HG02884 (cell line): Measurements from ENCODE around the gene TMOD4.
"Not testable (repeated sequence)": the region's sequence is repeated elsewhere in the genome, so short reads cannot be mapped to it uniquely, and the experiment has no call there.

Experiments
- ATAC-seq: cut with Tn5 transposase; IDR thresholded peaks from one replicate; pipeline ENCODE4 v1.9.1; 2021; ENCODE audit warnings: mild to moderate bottlenecking, moderate library complexity; ENCODE audit not compliant: unreplicated experiment

TMOD4 gene

DNA sequence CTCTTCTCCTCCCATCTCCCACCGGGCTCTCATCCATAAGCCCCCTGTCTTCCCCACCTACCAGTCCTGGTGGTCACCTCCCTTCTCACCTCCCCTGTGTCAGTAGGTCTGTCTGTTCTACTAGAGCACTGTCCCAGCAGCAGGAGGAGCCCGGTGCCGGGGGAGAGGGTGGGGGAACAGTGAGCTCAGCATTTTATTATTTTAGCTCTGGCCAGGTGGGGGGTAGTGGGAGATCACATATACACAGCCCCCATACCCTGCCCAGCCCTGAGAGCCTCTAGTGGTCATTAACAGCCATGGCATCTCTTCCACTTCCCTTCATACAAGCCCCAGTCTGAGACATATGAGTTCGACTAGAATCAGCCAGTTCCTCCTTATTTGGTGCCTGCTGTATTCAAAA, at the start of gene TMOD4:
Gene TMOD4 (minus strand): TSS at position 119 of the 400 bp plus-strand sequence. CDS start 1,106 bp downstream, outside the sequence.
- ATAC-seq: no peak

DNA sequence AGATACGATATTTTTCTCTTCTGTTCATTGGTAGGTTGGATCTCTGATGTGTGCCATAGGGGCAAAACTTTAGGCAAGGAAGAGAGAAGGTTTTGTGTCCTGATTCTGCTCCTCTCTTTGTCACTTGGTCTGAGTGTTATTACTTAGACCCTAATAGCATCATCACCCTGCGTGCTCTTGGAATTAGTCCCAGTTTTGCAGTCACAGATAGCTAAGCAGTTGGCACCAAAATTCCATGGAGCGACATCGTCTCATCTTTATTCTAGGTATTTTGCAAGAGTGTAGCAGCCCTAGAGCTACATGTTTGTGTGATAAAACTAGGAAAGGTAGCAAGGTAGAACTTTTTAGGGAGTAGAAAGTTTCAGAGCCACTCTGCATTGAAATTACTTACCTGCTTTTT, 46.3 kb upstream of the TMOD4 start:
- no peak for ATAC-seq

DNA sequence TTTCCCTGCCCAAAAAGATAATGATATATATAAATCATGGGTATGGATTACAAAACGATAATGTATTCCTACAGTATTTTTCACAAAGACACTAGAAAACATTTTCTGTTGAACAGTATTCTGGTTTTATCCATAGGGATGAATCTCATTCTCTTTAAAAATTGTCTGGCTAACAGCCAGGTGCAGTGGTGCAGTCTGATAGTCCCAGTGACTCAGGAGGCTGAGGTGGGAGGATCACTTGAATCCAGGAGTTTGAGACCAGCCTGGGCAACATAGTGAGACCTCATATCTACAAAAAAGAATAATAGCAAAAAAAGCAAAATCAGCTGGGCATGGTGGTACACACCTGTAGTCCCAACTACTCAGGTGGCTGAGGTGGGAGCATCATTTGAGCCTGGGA, 45.8 kb upstream of the TMOD4 start:
- ATAC-seq: no peak

DNA sequence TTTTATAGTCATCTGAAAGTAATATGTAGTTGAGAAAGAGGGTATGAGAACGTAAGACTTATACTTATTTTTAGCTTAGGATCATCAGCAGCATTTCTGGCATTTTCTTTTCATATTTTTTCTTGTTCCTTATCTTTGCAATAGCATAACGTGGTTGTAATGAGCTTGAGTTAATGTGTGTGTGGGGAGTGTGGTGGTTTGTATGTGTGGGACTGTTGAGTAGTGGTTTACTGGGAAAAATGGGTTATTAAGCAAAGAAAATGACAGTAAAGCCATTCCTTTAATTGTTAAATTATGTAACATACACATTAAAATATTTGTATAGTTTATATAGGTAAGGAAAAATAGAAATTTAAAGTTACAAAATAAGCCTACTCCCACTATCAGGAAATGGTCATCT, 37.8 kb upstream of the TMOD4 start:
- no peak for ATAC-seq

DNA sequence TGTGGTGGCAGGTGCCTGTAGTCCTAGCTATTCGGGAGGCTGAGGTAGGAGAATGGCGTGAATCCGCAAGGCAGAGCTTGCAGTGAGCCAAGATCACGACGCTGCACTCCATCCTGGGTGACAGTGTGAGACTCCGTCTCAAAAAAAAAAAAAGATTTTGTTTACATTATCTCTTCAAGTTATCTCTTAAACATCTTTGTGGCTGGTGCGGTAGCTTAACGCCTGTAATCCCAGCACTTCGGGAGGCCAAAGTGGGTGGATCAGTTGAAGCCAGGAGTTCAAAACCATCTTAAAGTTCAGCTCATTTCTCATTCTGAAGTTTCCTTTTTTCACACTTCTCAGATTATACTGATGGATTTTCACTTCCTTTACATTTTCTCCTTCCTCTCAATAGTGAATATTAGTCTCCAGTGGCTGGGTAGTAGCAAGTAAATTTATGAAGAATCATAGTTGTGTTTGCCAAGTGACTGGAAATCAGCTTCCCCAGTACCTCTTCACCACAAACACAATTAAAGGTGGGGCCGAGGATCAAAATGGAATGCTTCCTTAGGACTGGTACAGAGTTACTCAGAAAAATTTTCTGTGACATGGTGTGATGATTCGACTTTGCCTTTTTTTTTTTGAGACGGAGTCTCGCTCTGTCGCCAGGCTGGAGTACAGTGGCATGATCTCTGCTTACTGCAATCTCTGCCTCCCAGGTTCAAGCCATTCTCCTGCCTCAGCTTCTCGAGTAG, 36.4 kb upstream of the TMOD4 start:
- no peak for ATAC-seq

DNA sequence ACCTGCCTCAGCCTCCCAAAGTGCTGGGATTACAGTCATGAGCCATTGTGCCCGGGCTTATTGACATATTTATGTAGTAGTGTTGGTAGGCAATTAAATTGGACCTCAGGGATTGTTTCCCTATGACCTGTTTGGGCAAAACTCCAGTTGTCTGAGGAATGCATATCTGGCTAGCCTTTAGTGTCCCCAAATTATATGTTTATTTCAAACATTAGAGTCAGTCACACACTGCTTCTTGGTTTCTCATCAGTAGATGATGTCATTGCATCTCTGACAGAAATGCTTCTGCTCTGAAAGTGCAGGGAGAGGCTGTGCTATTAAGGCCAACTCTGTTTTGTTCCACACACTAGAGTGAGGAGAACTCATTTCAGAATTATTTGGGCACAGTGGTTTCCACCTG, 35.0 kb upstream of the TMOD4 start:
- ATAC-seq: no peak

DNA sequence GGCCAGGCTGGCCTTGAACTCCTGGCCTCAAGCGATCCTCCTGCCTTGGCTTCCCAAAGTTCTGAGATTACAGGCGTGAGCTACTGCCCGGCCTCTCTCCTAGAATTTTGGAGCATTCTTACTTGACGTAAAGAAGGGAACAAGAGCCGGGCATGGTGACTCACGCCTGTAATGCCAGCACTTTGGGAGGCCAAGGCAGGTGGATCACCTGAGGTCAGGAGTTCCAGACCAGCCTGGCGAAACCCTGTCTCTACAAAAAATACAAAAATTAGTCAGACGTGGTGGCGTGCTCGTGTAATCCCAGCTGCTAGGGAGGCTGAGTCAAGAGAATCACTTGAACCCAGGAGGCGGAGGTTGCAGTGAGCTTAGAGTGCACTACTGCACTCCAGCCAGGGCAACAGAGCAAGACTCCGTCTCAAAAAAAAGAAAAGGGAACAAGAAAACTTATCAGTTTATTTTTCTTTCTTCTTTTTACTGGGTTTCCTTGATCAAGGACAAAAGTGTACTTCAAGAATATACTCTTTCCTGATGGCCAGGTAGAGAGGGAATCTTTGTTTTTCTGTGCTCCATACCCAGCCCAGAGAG, 29.7 kb upstream of the TMOD4 start:
- ATAC-seq: not testable (repeated sequence)

DNA sequence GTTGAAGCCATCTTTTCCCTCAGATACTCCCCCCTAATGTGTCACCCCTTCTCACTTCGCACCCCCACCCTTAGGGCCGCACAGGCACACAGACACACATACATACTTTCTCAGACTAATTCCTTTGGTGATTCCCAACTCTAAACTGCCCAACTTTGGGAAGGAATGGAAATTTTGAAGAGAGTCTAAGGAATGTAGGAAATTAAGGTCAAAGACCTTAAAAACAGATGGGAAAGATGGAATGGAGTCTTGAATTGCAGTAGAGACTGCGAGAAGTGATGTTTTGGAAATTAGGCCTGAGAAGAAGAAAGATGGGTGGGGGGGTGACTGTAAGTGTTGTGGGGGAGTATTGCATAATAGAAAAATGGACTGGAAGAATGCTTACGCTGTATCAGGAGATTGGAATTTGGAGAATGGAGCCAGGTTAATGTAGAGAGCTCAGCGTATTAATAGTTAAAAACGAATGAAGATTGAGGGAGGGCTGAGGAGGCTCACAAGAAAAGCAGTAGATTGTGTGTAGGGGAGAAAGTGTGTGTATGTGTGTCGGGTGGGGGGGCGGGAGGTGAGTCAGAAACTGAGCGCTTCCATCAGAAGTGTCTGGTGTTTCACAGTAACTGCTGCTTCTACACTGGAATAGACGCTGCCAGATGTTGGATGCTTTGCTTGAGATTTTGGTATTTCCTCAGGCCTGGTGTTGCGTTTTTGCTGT, 24.2 kb upstream of the TMOD4 start:
- no peak for ATAC-seq

DNA sequence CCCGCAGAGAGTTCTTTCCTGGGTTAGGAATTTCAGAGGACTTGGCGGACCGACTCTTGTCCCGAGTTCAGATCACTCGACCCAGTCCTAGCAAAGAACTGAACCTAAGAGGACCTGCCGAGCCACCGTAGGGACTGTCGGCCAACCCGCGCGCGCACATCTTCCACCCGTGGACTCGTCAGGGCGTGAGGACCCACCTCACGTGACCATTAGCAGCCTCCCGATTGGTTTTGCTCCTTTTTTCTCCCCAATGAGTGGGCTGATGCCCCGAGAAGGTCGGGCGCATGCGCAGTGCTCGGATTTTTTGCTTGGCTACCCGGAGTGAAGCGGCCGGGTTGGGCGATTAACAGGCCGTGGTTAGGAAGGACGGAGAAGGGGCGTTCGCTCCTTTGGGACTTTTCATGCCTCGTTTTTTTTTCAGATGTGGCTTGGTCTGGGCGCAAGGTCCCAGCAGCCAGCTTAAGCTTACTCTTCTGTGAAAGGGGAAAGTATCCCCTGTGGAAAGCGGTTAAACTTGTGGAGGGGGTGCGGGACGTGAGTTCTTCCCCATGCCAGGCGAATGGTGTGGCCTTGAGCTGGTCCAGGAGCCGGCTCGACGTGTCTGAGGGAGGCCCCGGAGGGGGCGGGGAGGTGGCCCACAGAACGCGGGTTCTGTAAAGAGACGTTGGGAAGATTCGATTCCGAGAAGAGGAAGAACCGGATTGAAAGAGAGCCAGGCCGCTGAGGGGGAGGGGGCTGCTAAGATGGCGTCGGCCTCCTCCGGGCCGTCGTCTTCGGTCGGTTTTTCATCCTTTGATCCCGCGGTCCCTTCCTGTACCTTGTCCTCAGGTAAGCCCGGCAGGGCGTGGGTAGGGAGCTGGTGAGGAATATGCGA, 22.7 kb upstream of the TMOD4 start, which contains the start of gene PIP5K1A:
Gene PIP5K1A (plus strand): TSS at position 299 of the 874 bp plus-strand sequence. CDS start 445 bp downstream, at position 744.
- ATAC-seq: peak; percentile 73

DNA sequence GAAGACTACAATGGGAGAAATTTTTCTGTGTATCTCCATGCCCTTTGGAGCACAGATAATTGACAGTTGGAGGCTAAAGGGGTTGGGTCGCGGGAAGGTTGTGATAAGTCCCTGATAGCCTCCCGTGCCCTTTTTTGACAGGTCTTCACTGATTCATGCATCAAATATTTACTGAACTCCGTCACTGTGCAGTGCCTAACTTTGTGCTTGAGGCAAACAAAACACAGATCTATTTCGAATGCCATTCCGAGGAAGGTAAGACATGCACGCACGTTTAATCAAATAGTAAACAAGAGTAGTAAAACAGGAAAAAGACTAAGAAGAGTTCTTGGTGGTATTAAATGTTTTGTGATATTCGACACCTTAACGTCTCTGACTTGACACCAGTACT, 22.1 kb upstream of the TMOD4 start:
- ATAC-seq: no peak

DNA sequence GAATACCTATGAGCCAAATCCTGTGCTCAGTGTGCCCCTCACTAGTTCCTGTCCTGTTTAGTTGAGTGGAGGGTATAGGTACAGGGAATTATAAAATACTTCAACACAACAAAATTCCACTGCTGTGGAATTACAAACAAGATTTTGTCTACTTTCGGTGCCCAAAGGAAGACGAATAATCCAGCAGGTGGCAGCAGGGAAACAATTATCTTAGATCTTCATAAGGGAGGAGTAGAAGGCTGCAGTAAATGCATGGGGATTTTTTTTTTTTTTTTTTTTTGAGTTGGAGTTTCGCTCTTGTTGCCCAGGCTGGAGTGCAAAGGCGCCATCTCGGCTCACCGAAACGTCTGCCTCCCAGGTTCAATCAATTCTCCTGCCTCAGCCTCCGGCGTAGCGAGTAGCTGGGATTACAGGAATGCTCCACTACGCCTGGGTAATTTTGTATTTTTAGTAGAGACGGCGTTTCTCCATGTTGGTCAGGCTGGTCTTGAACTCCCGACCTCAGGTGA, 20.6 kb upstream of the TMOD4 start:
- ATAC-seq: no peak

DNA sequence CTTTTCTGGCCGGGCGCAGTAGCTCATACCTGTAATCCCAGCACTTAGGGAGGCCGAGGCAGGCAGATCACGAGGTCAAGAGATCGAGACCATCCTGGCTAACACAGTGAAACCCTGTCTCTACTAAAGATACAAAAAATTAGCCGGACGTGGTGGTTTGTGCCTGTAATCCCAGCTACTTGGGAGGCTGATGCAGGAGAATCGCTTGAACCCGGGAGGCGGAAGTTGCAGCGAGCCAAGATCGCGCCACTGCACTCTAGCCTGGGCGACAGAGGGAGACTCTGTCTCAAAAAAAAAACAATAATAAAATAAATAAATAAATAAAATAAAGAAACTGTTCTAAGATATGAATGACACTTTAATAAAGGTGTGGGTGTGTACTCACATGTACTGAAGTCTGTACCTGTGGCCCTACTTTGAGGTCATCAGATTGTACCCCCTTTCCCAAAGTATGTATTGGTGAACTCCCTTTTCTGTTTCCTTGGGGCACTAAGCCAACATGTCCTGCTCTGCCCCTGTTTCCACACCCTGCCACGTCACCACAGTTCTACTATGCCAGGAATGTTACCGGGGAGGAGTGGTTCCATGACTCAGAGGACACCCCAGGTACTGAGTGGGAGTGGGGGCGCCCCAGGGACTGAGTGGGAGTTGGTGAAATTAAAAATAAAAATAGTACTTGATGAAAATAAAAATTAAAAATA, 19.3 kb upstream of the TMOD4 start:
- ATAC-seq: not testable (repeated sequence)

DNA sequence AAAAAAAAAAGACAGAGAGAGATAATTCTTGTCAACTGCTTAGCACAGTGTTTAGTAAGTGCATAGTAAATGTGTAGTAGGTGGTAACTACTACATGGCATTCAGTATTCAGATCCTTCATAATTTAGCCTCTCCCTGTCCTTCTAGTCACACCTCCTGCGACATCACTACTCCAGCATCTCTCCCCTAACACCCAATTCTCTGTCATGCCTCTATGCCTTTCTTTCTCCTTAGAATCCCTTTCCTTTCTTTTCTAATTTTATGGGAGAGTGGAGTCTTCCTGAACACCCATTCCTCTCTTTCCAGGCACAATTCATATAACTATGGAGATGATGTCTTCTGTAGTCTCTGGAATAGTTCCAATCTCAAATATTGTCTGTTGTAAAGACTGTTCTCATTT, 18.1 kb upstream of the TMOD4 start:
- no peak for ATAC-seq

DNA sequence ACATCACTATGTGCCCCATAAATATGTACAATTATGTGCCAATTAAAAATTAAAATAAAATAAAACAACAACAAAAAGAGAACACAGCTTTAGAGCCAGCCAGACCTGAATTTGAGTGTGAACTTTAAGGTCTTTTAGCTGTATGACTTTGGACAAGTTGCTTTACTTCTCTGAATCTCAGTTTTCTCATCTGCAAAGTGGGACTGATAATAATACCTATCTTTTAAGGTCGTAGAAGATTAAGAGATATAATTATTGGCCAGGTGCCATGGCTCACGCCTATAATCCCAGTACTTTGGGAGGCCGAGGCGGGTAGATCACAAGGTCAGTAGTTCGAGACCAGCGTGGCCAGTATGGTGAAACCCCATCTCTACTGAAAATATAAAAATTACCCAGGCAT, 17.5 kb upstream of the TMOD4 start:
- no peak for ATAC-seq

DNA sequence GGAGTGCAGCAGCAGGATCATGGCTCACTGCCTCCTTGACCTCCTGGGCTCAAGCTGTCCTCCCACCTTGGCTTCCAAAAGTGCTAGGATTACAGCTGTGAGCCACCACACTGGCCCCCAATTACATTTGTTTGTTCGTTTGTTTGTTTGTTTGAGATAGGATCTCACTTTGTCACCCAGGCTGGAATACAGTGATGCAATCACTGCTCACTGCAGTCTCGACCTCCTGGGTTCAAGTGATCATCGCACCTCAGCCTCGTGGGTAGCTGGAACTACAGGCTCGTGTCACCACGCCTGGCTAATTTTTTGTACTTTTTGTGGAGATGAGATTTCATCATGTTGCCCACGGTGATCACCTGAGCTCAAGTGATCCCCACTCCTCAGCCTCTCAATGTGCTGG, 16.3 kb upstream of the TMOD4 start:
- ATAC-seq: no peak

DNA sequence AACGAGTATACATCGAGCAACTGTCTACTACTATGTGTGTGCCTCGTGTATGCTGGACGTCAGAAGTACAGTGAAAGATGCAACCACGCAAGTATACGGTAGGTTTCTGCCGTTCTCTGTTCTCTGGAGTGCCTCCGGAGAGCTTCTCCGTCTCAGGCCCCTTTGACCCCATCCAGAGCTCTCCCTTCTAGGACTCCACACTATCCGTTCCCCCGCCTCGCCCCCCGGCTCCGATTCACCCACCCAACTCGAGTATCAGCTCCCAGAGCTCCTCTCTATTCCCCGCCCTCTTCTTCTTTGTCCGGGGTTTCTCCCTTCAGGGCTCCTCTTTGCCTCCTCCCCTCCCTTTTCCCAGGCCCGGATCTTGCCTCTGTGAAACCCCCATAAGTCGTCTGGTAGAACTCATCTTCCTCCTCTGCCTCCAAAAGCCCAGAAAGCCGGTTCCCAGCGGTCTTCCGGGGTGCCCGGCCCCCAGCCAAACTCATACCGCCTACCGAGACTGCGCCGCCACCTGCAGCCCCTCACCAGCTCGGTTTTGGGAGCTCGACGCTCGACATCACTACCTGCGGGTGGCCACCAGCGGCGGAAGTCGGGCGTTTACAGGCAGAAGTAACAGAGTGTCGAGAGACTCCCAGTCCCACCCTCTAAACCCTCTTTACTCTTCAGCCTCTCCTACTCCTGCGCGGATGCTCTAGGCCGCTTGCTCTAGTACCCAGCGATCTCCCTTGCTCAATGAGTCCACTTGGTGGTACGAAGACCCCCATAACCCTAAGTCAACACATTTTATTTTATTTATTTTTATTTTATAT, 14.1 kb upstream of the TMOD4 start, which contains the start of gene VPS72:
Gene VPS72 (minus strand): TSS at position 561 of the 809 bp plus-strand sequence. CDS start 76 bp downstream, at position 485.
- peak; percentile 82 for ATAC-seq

DNA sequence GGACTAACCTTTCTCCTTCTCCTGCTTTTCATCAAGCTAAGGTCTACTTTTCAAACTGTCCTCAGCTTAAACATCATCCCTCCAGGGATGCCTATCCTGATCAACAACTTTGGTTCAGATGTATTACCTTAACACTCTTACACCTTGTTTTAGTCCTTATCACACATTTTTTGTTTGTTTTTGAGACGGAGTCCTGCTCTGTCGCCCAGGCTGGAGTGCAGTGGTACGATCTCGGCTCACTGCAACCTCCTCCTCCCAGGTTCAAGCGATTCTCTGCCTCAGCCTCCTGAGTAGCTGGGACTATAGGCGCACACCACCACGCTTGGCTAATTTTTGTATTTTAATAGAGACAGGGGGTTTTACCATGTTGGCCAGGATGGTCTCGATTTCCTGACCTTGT, 12.9 kb upstream of the TMOD4 start:
- not testable (repeated sequence) for ATAC-seq

DNA sequence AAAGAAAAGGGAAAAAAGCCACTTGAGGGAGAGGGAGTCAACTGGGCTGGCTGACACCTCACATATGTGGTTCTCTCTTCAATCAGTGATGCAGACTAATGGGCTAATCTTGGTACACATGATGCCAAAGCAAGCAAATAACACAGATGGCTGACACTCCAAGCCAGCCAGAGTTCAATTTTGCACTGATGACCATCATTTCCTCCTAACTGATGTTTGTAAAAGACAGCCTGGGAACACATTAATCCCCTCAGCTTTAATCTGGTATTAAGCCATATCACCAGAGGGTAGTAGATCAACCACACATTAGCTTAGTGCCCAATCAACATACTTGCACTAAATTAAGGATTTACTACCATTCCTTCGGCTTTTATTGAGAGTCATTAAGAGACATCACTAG, 11.4 kb upstream of the TMOD4 start:
- ATAC-seq: no peak

DNA sequence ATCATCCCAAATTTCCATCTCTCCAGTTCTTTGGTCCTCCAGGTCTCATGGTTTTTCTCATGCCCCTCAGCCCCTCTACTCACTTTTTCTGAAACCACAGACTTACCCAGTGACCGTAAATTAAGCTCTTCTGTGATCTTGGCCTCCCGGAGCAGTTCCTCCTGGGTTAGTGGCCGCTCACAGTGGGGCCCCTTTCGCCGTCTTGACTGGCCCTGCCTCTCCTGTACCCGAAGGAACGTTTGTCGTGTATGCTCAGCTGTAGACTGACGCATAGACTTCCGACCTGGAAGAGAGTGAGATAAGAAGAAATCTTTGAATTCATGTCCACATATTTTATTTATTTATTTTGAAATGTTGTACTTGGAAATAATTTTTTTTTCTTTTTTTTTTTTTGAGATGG, 8.4 kb upstream of the TMOD4 start:
- no peak for ATAC-seq
